Left lung (tissue), 10 donors: ENCODE measurements around the gene PDCL2. TPM values are rescaled to one million over a fixed set of nuclear protein-coding genes. Genes with fewer than 3 reads are reported as not detected.

ENCODE experiments used
- ATAC-seq: fragments of 200-7000 bp; cut with Tn5 transposase; one replicate; pipeline ENCODE4 v1.9.1; 2020; ENCODE audit warnings: moderate library complexity
- DNase-seq, 4 donors: peaks; one replicate each; pipeline ENCODE4 v3.0.0-alpha.2; 2013 to 2020
- H3K27ac ChIP-seq, 2 donors: fragments of 200-600 bp; sonication (generic) in 1 of 2; one replicate each; pipeline versions ENCODE4 v1.5.0 to v1.8.0; 2020 to 2021
- H3K27me3 ChIP-seq, 2 donors: fragments of 200-600 bp; sonication (generic) in 1 of 2; one replicate each; pipeline versions ENCODE4 v1.5.0 to v1.8.0; 2020 to 2021
- H3K36me3 ChIP-seq, 2 donors: fragments of 200-600 bp; sonication (generic) in 1 of 2; one replicate each; pipeline versions ENCODE4 v1.5.0 to v1.8.0; 2020 to 2021
- H3K4me1 ChIP-seq, 2 donors: fragments of 200-600 bp; one replicate each; pipeline ENCODE4 v1.8.0; 2021
- H3K4me3 ChIP-seq, 2 donors: fragments of 200-600 bp; sonication (generic) in 1 of 2; one replicate each; pipeline versions ENCODE4 v1.5.0 to v1.8.0; 2020 to 2021; ENCODE audit warnings: mild to moderate bottlenecking in 1 of 2
- H3K9me3 ChIP-seq, 2 donors: fragments of 200-600 bp; sonication (generic) in 1 of 2; one replicate each; pipeline versions ENCODE4 v1.5.0 to v1.8.0; 2020 to 2021
- CTCF ChIP-seq, 2 donors: fragments of 200-600 bp; sonication (generic) in 1 of 2; IDR thresholded peaks; one replicate each; pipeline versions ENCODE4 v1.5.0 to v1.8.0; 2021; ENCODE audit warnings: antibody characterized with exemption in 2 of 2
- intact Hi-C, 2 donors: fragments of 100-400 bp; cut with DNase I; formaldehyde crosslinking; loops; one replicate each; pipeline versions ENCODE4 v1.11.2 to v1.14.2; 2022
- polyA plus RNA-seq, 6 donors: library from polyadenylated mRNA; unstranded; fragments of 120-200 nt; gene quantifications; one replicate each; pipeline ENCODE4 v1.2.1, GENCODE V29; 2013; ENCODE audit not compliant: insufficient read length in 6 of 6
- total RNA-seq, 2 donors: library from RNA; stranded (reverse); fragmentation: NEBNext Ultra II Directional; extraction: Animal tissue kit (Norgen Biotek cat#: 25700); gene quantifications; one replicate each; pipeline ENCODE4 v1.2.1, GENCODE V29; 2021
- donor health status: DM: no; HTN: yes; CAD: no.
- donor health status: DM: no; HTN: no; CAD: no.

Gene PDCL2
- total and polyA plus RNA-seq, 8 donors: 0.53 TPM; not detected in 7

- intact Hi-C loops: loop anchor here in 1 of 2 donors (10.0 kb wide), 1 partner anchor 200 kb away; the partner anchor contains the start of gene SRD5A3
- H3K9me3 ChIP-seq: no peaks in the 10 kb centered on the region
- ATAC-seq: no peak
- no peak for TF ChIP-seq CTCF (IDR thresholded peaks at IDR 0.05)
- peak in 1 of 4 donors; percentile 17 for DNase-seq
- H3K36me3 ChIP-seq: no peaks in the 10 kb centered on the region
- H3K27ac ChIP-seq: peak overlapping the region; percentile 93 to 99
- H3K4me3 ChIP-seq: peak overlapping the region; percentile 74 to 81
- peaks cover 4 to 18% of the 10 kb centered on the region in 2 donors for H3K4me1 ChIP-seq
- no peaks in the 10 kb centered on the region for H3K27me3 ChIP-seq
Observed at GRCh38 chr4:55545151-55545550, 46.9 kb downstream of the PDCL2 start.

GRCh38 chr4:55543858-55544257 is 48.2 kb downstream of the PDCL2 start:
- no peak overlapping the region for H3K27ac ChIP-seq
- no peak for TF ChIP-seq CTCF (IDR thresholded peaks at IDR 0.05)
- H3K9me3 ChIP-seq: no peaks in the 10 kb centered on the region
- DNase-seq (no peak), ATAC-seq (no peak)
- intact Hi-C loops: loop anchor here in 1 of 2 donors (10.0 kb wide), 1 partner anchor 199 kb away; the partner anchor contains the start of gene SRD5A3
- H3K27me3 ChIP-seq: no peaks in the 10 kb centered on the region
- no peak overlapping the region for H3K4me3 ChIP-seq
- no peaks in the 10 kb centered on the region for H3K36me3 ChIP-seq
- H3K4me1 ChIP-seq: peaks cover 4 to 18% of the 10 kb centered on the region in 2 donors

- no peak overlapping the region for H3K4me3 ChIP-seq
- intact Hi-C loops: loop anchor here in 1 of 2 donors (10.0 kb wide), 1 partner anchor 195 kb away; the partner anchor contains the start of gene SRD5A3
- H3K9me3 ChIP-seq: no peaks in the 10 kb centered on the region
- TF ChIP-seq CTCF (IDR thresholded peaks at IDR 0.05): no peak
- no peaks in the 10 kb centered on the region for H3K36me3 ChIP-seq
- no peak overlapping the region for H3K27ac ChIP-seq
- DNase-seq (no peak), ATAC-seq (no peak)
- H3K27me3 ChIP-seq: no peaks in the 10 kb centered on the region
- H3K4me1 ChIP-seq: peaks cover 0 to 9% of the 10 kb centered on the region in 2 donors
Observed at GRCh38 chr4:55540271-55540670, 51.8 kb downstream of the PDCL2 start.

DNA sequence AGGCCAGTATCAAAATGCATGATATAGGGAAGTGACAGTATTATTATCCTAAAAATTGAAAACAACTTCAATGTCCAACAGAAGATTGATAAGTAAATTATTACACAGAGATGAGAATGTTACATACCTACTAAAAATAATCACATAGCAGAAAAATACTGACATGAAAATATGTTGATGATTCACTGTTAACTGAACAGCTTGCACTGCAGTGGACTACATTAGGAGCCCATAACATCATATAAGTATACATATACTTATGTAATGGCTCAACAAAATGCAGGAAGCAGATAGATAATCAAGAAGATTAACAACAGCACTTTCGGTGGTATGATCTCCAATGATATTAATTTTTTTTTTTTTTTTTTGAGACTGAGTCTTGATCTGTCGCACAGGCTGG is 52.4 kb downstream of the PDCL2 start:
- intact Hi-C loops: loop anchor here in 1 of 2 donors (10.0 kb wide), 1 partner anchor 195 kb away; the partner anchor contains the start of gene SRD5A3

GRCh38 chr4:55538531-55538930 is 53.5 kb downstream of the PDCL2 start:
- H3K4me1 ChIP-seq: no peaks in the 10 kb centered on the region
- ATAC-seq (no peak), DNase-seq (no peak)
- peaks cover 0 to 1% of the 10 kb centered on the region in 2 donors for H3K9me3 ChIP-seq
- no peak overlapping the region for H3K27ac ChIP-seq
- peaks cover 0 to 3% of the 10 kb centered on the region in 2 donors for H3K36me3 ChIP-seq
- no peaks in the 10 kb centered on the region for H3K27me3 ChIP-seq
- intact Hi-C loops: no loop called here
- H3K4me3 ChIP-seq: no peak overlapping the region
- no peak for TF ChIP-seq CTCF (IDR thresholded peaks at IDR 0.05)

More for the DNA sequence above, 52.4 kb downstream of the PDCL2 start:
- H3K36me3 ChIP-seq: no peaks in the 10 kb centered on the region
- no peak overlapping the region for H3K27ac ChIP-seq
- no peak for TF ChIP-seq CTCF (IDR thresholded peaks at IDR 0.05)
- peaks cover 0 to 3% of the 10 kb centered on the region in 2 donors for H3K4me1 ChIP-seq
- no peak overlapping the region for H3K4me3 ChIP-seq
- H3K9me3 ChIP-seq: no peaks in the 10 kb centered on the region
- DNase-seq (no peak), ATAC-seq (no peak)
- H3K27me3 ChIP-seq: no peaks in the 10 kb centered on the region
